Dermis microvascular lymphatic vessel endothelial cell (primary cell): ENCODE measurements around the gene SF1. TPM values are rescaled to one million over a fixed set of nuclear protein-coding genes. Genes with fewer than 3 reads are reported as not detected.

Experiments
- DNase-seq, 2 donors: peaks; one replicate each; pipeline versions ENCODE4 v3.0.0 to v3.0.0-alpha.2; 2010; ENCODE audit warnings: low read depth in 2 of 2
- total RNA-seq: library from RNA; depleted of rRNA; stranded (reverse); fragments of >200 nt; gene quantifications from 2 replicates; pipeline ENCODE4 v1.2.1, GENCODE V29; 2014

Gene SF1
- total RNA-seq, 1 donor from 2014 or later, result 44.4 TPM

DNA sequence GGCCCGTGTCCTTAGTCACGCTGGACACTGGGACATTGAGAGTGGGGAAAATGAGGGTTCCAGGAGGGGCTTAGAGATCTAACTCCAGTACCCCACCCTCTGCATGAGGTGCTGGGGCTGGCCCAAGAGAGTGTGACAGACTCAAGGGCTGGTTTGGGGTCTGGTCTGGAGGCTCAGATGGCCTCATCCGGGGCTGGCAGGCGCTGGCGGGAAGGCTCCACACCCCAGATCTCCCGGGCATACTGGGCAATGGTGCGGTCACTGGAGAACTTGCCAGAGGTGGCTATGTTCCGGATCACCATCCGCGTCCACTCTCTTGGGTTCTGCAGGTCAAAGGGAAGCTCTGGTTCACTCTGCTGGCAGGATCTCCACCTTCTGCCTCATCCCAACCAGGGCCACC lies 31.9 kb downstream of the SF1 start:
- DNase-seq, result no peak

DNA sequence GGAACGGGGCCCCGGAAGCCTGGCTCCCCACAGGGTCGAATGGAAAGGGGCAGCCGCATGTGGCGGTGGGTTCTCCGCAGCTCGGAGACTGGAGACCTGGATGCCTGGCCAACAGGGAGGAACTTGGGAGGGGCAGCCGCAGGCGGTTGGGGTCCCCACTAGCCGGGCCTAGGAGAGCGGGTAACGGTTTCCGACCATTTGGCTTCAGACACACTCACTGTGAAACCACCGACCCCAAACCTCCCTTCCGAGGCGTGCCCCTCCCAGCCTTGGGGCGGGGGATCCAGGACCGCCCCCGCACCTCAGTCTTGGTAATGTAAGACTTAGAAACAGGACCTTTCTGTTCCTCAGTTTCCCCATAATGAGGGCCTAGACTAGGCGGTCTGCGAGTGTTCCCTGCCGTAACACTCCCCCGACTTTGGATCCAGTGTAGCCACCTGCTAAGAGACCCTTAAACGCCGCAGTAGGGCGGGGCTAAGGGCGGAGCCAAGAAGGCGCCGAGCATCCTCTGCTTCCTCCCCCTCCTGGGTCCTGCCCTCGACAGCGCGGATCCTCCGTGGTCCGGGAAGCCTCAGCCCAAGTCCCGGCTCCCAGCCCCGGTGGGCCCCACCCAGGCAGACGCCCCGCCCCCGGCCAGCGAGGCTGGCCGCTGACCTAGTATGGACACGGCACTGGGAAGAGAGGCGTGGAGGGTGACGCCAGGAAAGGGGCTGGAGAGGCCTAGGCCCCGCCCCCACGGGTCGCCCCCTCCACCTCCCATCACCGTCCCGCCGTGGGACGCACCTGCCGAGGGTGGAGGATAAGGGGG lies 32.6 kb downstream of the SF1 start:
- DNase-seq, result peak; percentile 59 to 68

DNA sequence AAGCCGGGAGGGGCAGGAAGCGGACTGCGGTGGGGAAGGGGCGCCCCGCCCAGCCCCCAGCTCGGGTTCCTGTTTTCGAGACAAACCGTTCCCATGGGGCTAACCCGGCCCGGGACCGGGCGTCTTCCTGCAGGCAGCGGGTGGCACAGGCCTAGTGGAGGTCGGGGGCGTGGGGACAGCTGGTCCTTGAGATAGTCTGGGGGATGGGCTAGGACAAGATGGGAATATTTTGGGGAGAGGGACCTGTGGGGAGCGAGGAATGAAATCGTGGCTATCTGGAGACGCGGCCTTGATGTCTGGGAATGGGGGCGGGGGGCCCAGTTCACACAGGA lies 33.2 kb downstream of the SF1 start:
- peak in 1 of 2 donors; percentile 37 for DNase-seq

DNA sequence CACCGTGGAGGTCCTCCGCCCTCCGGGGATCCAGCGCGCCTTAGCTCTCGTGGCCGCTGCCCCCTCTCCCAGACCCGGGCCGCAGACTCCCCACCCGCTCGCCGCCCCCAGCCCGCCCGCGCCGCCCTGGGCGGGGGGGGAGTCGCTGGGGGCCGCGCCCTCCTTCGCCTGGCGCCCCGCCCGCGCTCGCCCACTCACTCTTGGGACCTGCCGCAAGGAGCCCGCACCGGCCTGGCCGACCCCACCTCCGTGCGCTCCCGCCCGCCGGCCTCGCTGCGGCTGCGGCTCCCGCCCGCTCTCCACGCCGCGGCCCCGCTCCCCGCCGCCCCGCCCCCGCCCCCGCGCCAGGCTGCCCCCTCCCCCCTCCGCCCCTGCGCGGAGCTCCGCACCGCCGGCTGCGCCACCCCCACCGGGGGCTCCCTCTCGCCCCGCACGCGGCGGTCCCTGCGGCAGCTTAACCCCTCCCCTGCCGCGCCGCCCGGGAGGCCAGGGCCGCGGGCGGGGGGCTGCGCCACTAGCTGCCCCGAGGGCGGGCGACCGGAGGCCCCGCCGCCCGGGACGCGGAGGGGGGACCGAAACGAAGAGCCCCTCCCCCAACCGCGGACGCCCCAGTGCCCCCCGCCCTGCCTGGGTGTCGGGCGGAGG lies 33.7 kb downstream of the SF1 start:
- DNase-seq, result no peak

DNA sequence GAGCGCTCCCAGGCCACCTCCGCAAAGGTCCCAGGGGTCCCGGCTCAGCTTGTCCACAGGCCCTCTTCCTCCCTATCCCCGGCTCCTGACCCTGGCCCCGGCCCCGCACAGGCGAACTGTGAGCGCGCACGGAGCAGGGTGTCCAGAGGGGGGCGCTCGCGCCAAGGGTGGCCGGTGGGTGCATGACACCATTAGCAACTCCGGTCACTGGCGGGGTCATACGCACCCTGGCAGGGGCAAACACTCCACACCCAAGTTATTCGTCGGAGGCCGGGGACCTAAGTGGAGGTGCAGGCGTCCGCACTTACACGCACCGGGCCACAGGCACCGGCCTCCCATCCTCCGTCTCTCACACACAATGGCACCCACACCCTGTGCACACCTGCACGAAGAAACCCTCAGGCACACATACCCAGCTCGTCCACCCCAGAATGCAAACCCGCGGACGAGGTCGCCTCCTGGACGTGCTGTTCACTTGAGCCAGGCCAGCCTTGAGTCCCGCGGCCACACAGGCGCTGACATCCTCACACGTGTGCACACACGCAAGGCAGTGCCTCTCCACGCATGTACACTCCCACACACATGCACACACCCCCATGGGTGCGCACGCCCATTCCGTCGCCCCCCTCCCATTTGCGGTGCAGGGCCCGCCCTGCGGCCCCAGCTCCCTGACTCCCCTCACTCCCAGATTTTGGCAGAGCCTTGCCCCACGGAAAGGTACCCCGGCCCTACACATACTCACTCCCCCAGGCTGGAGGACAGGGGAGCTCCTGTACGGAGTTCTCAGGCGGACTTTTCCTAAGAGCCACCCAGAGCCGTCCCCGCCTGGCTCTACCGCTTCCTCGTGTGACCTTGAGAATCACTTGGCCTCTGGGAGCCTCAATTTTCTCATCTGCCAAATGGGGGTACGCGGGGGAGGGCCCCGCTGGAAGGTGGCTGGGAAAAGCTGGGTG lies 34.5 kb downstream of the SF1 start, which contains the start of gene RASGRP2:
Gene RASGRP2, minus strand, starts transcription at position 552 of the 953 bp plus-strand sequence. CDS start 1,276 bp downstream, outside the sequence.
- peak in 1 of 2 donors; percentile 37 for DNase-seq

DNA sequence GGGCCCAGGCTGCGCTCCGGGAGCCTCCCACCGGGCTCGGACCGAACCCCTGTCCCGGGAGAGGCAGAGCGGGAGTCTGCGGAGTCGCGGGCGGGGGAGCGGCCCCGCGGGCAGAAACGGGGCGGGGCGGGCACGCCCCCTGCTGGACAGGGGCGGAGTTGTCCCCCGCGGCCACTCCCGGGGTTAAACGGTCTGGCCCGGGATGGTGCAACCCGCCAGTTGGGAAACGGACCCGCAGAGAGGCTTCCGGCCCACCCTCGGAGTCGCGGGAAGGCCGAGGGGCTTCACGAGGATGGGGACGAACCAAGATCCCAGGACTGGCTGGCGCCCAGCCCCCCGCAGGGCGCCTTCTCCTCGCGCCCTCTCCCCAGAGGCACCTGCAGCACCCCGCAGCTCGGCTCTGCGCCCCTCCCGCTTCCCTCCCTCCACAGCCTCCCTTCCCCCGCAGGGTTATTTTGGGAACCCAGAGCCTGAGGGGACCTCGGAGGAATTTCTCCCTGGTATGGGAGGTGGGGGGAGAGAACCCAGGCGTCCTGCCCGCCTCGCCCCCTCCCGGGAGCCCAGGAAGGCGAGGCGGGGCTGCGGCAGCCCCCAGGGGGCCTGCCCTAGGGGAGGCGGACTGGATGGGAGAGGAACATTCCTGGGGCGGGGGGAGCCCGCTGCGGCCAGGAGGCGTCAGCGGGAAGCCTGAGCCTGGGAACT lies 35.3 kb downstream of the SF1 start:
- peak in 1 of 2 donors; percentile 30 for DNase-seq

DNA sequence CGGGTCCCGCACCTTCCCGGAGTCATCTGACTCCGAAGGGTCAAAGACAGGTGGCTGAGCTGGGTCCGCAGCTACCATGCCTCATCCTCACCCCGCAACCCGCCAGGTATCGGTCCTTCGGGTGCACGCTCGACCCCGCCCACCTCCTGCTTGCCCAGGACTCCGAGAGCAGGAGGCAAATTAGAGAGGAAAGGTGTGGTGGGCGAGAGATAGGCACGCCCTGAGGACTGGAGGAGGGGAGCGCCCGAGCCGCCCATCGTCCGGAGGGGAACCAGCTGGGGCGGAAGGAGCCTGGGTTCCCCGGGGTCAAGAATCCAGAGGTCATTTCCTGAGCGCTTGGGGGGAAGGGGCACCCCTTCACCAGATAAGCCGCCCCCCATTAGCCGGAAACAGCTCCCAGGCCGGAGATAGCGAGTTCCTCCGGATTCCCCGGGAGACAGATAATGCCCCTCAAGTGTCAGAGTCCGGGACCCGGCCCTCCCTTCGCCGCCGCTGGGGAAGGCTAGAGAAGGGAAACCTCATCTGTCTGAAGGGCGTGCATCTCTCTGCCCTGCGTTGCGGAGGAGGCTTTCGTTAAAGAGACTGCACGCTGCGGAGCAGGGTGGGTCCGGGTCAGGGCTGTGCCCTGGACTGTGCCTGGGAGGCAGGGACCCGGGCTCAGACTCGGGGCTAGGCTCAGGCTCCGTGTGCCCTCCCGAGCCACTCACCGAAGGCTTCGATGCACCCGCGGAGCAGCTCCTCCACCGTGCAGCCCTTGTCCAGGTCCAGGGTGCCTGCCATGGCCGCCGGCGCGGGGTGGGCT lies 36.1 kb downstream of the SF1 start:
- DNase-seq, result no peak

DNA sequence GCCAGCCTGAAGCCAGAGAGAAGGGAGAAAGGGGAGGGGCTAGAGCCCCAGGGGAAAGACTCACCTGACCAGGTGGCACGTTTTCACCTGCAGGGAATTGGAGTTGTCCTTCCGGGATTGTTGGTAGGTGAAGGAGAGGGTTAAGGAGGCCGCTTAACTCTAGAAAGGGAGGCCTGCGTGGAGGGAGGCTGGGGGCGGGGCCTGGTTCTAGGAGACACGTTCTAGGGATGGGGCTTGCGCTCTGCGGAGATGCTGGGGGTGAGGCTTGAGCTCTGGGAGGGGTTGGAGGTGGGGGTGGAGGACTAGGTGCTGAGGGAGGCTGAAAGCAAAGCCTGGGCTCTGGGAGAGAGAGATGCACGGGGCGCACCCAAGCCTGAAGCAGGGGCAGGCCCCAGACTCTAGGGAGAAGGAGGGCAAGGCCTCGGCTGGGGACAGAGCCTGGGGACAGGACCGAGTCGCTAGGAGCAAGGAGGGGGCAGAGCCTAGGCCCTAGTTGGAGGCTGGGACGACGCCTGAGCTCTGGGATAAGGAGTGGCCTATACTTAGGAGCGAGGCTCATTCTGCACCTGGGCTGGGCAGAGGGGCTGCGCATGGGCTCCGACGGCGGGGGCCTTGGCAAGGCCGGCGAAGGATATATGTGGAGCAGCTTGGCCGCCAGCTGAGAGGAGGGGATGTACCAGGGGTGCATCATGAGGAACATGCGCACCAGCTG lies 36.8 kb downstream of the SF1 start:
- DNase-seq, result no peak

DNA sequence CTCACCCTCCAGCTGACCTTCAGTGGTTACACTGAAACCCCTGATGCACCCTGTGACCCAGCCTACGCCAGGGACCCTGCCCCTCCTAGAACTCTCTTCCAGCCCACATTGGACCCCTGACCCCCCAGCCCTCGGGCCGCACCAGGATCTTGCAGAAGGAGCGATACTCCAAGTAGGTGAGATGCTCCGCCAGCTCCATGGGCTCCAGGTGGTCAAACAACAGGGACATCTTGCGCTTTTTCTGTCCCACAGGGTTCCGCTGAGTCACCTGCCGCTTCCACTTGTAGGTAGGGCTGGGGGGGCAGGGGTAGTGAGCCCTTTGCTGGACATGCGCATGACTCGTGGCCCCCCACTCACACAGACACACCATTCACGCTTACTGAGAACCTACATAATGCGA lies 38.5 kb downstream of the SF1 start:
- no peak for DNase-seq

DNA sequence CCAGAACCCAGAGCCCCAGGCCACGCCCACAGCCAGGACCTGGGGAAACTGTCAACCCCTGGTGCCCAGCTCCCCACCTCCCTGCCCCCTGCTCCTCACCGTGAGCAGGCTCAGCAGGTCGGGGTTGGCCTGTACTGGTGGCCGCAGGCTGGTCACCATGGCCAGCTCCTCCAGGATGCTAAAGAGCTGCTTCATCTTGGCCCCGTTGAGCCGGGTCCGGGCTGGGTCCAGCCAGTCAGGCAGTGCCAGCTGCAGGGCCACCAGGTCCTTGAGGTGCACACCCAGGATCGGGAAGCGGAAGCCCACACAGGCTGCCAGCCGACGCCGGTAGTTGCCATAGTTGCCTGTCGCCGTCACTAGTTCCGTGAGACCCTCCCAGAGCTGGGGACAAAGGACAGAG lies 41.7 kb downstream of the SF1 start:
- no peak for DNase-seq

DNA sequence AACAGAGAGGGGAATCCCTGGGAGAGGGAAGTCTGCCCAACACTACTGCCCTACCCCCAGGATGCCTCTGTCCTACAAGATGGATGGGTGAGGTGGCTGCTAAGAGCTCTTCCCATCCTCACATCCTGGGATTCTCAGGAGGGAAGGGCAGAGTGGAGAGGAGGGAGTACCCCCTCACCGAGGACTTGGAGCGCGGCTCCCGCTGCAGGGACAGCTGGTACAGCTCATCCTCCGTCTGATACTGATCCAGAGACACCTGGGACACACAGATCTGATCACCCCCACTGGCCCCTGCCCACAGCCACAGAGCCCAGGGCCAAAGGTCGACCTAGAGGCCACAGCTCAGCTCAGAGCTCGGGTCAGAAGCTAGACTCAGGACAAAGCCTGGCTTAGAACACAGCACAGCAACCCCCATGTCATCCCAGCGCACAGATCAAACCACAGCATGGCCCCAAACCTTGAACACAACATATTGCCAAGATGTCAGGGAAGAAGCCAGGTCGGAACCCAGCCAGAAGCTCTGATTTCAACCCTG lies 42.5 kb downstream of the SF1 start:
- no peak for DNase-seq

DNA sequence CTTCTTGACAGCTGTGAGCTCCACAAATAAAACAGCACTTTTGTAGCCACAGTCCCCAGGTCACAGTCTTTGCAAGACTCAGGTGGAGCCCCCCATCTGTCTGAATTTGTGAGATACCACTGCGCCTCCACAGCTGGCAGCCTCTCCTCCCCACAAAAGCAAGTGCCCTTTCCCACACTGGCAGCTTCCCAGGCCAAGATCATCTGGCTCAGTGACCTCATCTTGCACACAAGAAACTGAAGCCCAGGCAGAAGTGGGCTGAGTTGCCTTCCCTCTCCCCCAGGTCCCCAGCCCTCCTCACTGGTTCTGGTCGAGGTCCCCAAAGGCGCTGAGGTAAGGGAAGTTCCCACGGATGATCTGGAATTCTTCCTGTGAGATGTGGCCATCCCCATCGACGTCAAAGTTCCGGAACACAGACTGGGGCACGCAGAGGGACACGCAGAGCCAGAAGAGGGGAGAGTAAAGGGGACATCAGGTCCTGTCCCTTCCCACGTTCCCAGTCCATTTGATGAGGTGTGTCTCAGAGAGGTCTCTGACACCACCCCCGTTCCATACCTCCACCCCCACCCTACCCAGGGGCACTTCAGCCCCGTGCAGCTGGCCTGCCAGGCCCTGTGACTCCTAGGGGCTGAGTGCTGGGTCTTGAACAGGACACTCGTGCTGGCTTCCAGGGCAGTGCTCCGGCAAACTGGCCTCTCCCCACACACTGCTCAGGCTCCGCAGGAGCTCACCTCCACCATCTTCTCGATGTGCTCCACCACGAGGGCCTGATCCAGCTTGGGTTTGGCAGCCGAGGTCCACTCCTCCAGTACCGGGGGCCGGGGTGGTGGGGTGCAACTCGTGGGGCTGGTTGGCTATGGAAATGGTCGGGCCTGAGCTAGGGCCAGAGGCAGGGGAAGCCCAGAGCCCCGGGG lies 43.3 kb downstream of the SF1 start:
- DNase-seq, result no peak

DNA sequence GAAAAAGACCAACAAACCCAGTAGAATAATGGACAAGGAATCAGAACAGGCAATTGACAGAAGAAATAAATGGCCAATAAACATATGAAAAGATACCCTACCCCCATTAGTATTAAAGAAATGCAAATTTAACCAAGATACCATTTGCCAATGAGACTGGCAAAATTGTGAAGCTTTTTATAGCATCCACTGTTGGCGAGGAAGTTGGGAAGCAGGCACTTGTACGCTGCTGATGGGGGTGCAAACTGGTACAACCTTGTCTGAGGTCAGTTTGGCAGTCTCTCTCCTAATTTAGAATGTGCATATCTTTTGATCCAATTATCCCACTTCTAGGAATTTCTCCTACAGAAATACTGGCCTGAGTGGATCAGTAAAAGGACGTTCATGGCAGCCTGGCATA lies 46.7 kb downstream of the SF1 start:
- no peak for DNase-seq

DNA sequence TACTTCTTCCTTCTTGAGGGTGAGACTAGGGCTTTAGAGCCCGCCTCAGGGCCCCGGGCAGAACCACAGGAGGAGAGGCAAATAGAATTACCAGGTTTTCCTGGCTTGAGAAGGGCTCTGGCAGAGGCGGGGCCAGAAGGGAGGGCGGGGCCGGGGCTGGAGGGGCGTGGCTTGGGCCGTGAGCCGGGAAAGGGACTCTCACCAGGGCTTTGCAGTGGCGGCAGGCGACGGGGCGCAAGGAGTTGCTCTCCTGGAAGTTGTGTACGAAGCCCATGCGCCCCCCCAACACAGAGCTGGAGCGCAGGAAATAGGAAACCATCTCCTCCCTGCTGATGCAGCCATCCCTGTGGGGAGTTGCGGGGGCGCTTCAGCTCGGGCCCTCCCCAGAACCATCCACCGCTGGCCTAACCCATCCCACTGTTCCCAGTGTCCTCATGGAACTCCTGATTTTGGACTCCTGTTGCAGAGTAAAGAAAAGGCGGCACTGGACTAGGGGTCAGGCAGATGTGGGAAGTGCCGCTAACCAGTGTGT lies 48.4 kb downstream of the SF1 start:
- no peak for DNase-seq

DNA sequence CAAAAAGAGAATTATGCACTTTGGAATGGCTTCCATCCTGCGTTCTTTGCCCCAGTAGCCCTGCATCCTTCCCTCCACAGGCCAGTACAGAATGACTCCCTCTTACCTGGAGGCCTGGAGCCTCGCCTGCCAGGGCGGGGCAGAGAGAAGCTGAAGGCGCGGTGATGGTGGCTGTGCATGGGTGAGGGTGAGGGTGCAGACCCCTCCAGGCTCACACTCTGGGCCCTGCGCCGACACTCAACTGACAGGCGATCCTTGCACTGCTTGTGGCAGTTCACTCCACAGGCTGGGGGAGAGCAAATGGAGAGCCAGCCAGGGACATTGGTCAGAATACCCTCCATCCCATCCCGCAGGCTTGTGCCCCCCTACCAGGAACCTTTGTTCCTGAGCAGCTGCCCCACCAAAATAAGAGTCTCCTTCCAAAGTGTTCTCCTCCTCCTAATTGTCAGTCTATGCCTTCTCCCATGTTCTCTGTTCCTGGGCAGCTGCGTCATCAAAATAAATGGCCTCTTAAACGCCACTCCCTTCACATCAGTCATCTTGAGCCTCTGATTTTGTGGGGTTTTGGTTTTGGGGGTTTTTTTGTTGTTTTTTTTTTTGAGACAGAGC lies 49.5 kb downstream of the SF1 start:
- no peak for DNase-seq

DNA sequence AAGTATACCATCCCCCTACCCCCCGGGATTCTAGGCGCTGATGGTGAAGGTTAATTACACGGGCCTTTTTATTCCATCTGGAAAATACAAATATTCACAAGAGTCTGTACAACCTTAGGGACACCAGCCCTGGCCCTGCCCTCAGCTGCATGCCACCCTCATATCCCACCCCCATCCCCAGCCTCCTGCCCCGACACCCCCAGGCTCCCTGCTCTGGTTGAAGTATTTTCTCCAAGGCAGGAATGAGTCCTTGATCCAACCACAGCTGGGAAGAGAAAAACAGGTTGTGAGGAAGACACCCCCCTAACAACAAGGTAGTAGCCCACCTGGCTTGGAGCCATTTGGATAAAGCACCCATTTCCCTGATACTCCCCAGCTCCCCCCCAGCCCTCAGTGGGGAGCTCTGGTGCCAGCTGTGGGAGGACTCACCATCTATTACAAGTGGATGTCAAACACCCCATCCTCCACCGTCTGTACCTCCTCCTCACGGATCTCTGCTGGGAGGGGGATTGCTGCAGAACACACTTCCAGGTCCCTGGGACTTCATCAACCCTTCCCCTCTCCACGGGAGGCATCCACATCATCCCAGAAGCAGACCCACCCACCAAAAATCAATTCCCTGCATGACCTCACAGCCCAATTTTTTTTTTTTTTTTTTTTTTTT lies 51.3 kb downstream of the SF1 start:
- no peak for DNase-seq

DNA sequence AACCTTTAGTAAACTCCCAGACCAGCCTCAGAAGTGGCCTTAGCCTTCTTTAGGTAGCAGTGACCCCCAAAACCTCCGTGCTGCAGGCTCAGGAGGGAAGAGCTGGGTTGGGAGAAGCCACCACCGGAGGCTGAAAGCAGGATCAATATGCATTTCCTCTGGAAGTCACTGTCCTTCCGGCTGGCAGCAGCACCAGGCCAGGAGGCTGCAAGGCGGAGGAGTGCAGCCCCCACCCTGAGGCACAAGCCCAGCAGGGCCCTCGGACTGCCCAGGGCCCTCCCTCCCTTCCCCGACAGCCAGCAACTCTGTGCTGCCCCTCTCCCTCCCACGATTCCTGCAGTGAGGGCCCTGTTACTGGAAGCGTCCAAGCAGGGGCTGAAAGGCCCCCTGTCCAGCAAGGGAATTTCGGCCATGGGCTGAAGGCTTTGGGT lies 52.1 kb downstream of the SF1 start:
- DNase-seq, result no peak
